MM.1S (cell line): ENCODE measurements around the gene SPTBN1.

Source experiments
- EZH2 ChIP-seq: fragments of 300-600 bp; sonication (generic); optimal IDR thresholded peaks from 2 replicates; pipeline ENCODE3; 2017; ENCODE audit warnings: low read depth, mild to moderate bottlenecking, antibody characterized with exemption, low read length, mixed read lengths
- TF ChIP-seq, protein P1 (sequence below): fragments of 300-600 bp; sonication (generic); IDR thresholded peaks from 2 replicates; pipeline ENCODE4 v1.5.1; 2016; ENCODE audit warnings: antibody characterized with exemption, low read length, mixed read lengths

DNA sequence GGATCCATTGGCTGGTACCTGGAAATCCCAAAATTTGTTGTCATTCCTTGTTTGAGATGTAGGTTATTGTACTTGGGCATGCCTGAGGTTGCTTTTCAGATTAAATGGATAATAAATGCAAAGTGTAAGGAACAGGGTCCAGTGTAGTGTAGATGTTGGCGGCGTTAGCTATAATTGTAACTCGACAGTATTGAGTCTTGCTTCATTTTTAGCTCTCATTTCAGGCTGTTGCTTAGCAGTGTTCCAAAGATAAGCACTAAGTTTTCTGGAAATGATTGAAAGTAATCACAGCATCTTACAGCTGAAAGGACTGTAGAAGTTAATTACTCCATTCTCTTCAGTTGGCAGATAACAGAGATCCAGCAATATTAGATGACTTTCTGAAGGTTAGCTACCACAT, 47.8 kb upstream of the SPTBN1 start:
- TF ChIP-seq, protein P1, sequence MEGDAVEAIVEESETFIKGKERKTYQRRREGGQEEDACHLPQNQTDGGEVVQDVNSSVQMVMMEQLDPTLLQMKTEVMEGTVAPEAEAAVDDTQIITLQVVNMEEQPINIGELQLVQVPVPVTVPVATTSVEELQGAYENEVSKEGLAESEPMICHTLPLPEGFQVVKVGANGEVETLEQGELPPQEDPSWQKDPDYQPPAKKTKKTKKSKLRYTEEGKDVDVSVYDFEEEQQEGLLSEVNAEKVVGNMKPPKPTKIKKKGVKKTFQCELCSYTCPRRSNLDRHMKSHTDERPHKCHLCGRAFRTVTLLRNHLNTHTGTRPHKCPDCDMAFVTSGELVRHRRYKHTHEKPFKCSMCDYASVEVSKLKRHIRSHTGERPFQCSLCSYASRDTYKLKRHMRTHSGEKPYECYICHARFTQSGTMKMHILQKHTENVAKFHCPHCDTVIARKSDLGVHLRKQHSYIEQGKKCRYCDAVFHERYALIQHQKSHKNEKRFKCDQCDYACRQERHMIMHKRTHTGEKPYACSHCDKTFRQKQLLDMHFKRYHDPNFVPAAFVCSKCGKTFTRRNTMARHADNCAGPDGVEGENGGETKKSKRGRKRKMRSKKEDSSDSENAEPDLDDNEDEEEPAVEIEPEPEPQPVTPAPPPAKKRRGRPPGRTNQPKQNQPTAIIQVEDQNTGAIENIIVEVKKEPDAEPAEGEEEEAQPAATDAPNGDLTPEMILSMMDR, result no peak
- no peak for TF ChIP-seq EZH2
